GM19025 (cell line): Measurements from ENCODE around the gene DSG2.

Experiments
- ATAC-seq: cut with Tn5 transposase; IDR thresholded peaks from one replicate; pipeline ENCODE4 v1.9.1; 2021; ENCODE audit warnings: mild to moderate bottlenecking, low read depth, moderate library complexity; ENCODE audit not compliant: unreplicated experiment

The DSG2 gene

GRCh38 chr18:31583185-31583854 is 85.3 kb downstream of the DSG2 start:
- no peak for ATAC-seq

DNA sequence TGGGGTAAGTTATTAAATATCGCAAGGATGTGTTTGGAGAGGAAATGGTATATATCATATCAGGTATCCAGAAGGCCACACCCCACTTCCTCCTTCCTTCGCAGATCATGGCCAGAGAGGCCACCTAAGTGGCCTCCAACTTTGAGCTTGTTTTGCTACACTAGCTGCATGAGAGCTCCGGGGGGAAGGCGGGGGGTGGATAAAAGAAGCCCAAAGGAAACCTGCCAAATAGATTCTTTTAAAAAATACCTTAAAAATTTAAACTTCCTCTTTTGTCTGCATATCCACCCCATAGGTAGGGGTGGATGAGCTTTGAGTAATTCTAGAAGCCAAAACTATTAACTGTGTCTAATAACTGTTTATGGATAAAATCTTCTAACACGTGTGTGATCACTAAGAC is 88.0 kb downstream of the DSG2 start:
- ATAC-seq = no peak

- no peak for ATAC-seq
These were observed 88.6 kb downstream of the DSG2 start for GRCh38 chr18:31586616-31587015.

- ATAC-seq = no peak
These were observed 89.6 kb downstream of the DSG2 start for GRCh38 chr18:31587529-31587928.

DNA sequence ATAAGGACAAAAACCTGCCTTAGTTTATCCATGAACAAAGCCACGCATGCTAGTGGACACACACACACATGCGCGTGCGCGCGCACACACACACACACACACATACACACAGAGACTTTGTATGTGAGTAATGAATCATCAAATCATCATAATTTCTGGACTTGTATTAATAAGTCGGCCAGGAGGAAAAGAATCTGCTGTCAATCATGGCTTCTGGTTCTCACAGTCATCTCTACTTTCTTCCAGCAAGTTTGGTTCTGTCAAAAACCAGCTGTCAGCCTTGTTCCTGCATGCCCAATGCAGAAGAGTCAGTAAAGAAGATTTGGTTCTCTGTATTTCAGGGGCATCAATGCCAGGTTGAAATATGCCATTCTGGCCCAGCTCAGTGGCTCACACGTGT is 92.6 kb downstream of the DSG2 start:
- no peak for ATAC-seq

DNA sequence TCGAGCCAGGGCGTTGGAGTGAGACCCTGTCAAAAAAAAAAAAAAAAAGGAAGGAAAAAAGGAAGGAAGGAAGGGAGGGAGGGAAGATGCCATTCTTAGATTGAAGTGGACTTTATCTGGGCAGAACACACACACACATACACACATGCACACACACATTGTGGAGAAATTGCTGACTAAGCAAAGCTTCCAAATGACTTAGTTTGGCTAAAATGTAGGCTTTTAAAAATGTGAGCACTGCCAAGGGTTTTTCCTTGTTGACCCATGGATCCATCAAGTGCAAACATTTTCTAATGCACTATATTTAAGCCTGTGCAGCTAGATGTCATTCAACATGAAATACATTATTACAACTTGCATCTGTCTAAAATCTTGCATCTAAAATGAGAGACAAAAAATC is 93.1 kb downstream of the DSG2 start:
- ATAC-seq = no peak

DNA sequence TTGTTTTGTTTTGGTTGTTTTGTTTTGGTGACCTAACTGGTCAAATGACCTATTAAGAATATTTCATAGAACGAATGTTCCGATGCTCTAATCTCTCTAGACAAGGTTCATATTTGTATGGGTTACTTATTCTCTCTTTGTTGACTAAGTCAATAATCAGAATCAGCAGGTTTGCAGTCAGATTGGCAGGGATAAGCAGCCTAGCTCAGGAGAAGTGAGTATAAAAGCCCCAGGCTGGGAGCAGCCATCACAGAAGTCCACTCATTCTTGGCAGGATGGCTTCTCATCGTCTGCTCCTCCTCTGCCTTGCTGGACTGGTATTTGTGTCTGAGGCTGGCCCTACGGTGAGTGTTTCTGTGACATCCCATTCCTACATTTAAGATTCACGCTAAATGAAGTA is 93.7 kb downstream of the DSG2 start, which contains the start of gene TTR:
TSS of gene TTR (plus strand) at position 250 of the 400 bp plus-strand sequence. CDS start at position 276, 26 bp downstream.
- no peak for ATAC-seq

DNA sequence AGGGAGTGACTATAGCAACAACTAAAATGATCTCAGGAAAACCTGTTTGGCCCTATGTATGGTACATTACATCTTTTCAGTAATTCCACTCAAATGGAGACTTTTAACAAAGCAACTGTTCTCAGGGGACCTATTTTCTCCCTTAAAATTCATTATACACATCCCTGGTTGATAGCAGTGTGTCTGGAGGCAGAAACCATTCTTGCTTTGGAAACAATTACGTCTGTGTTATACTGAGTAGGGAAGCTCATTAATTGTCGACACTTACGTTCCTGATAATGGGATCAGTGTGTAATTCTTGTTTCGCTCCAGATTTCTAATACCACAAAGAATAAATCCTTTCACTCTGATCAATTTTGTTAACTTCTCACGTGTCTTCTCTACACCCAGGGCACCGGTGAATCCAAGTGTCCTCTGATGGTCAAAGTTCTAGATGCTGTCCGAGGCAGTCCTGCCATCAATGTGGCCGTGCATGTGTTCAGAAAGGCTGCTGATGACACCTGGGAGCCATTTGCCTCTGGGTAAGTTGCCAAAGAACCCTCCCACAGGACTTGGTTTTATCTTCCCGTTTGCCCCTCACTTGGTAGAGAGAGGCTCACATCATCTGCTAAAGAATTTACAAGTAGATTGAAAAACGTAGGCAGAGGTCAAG is 94.7 kb downstream of the DSG2 start:
- no peak for ATAC-seq

- ATAC-seq = no peak
These were observed 97.3 kb downstream of the DSG2 start for GRCh38 chr18:31595121-31595771.

- ATAC-seq = no peak
These were observed 98.3 kb downstream of the DSG2 start for GRCh38 chr18:31596081-31596872.

GRCh38 chr18:31598021-31598805 is 100.2 kb downstream of the DSG2 start:
- ATAC-seq = no peak
